Ascending aorta (tissue), 2 donors: Measurements from ENCODE around the gene NLGN1. TPM values are rescaled to one million over a fixed set of nuclear protein-coding genes. Genes with fewer than 3 reads are reported as not detected.

ENCODE experiments used
- DNase-seq, 2 donors: peaks; one replicate each; pipeline ENCODE4 v3.0.0-alpha.2; 2019; ENCODE audit warnings: low spot score in 2 of 2
- H3K27ac ChIP-seq, 2 donors: fragments of 200-600 bp; sonication (generic); one replicate each; pipeline ENCODE4 v1.5.1; 2016 to 2017; ENCODE audit warnings: mild to moderate bottlenecking in 1 of 2
- H3K27me3 ChIP-seq: fragments of 200-600 bp; sonication (generic); one replicate; pipeline ENCODE4 v1.5.1; 2017
- H3K36me3 ChIP-seq, 2 donors: fragments of 200-600 bp; sonication (generic); one replicate each; pipeline ENCODE4 v1.5.1; 2016
- H3K4me1 ChIP-seq, 2 donors: fragments of 200-600 bp; sonication (generic); one replicate each; pipeline ENCODE4 v1.5.1; 2016 to 2017; ENCODE audit warnings: mild to moderate bottlenecking in 1 of 2
- H3K4me3 ChIP-seq, 2 donors: fragments of 200-600 bp; sonication (generic); one replicate each; pipeline ENCODE4 v1.5.1; 2016 to 2017; ENCODE audit warnings: mild to moderate bottlenecking in 1 of 2
- H3K9me3 ChIP-seq, 2 donors: fragments of 200-600 bp; sonication (generic); one replicate each; pipeline ENCODE4 v1.5.1; 2016
- CTCF ChIP-seq, 3 experiments: fragments of 200-600 bp in 2 of 3; fragments of 450-650 bp in 1 of 3; sonication (generic) in 2 of 3; IDR thresholded peaks; one replicate each; pipeline ENCODE4 v1.5.1; 2016 to 2019; ENCODE audit warnings: antibody characterized with exemption in 3 of 3, mild to moderate bottlenecking in 1 of 3, moderate library complexity in 1 of 3
- intact Hi-C: fragments of 100-400 bp; cut with DNase I; formaldehyde crosslinking; loops from one replicate; pipeline ENCODE4 v1.15.1; 2023
- total RNA-seq: library from RNA; depleted of rRNA; stranded (reverse); fragments of >200 nt; gene quantifications from one replicate; pipeline ENCODE4 v1.1.0, GENCODE V29; 2016

Gene NLGN1
- total RNA-seq, 1 donor from 2014 or later = 5.2 TPM

GRCh38 chr3:173622166-173622565 lies 224.6 kb downstream of the NLGN1 start:
- Histone ChIP-seq H3K4me1 (no peaks in the 10 kb centered on the region), H3K36me3 (no peaks in the 10 kb centered on the region), H3K9me3 (no peaks in the 10 kb centered on the region), H3K4me3 (no peak overlapping the region), H3K27ac (no peak overlapping the region), H3K27me3 (no peaks in the 10 kb centered on the region)
- intact Hi-C loops = no loop called here
- no peak for TF ChIP-seq CTCF (IDR thresholded peaks at IDR 0.05)
- DNase-seq = no peak

- Histone ChIP-seq H3K9me3 (no peaks in the 10 kb centered on the region), H3K27me3 (no peaks in the 10 kb centered on the region), H3K36me3 (no peaks in the 10 kb centered on the region), H3K4me1 (no peaks in the 10 kb centered on the region), H3K27ac (no peak overlapping the region), H3K4me3 (no peak overlapping the region)
- DNase-seq = no peak
- intact Hi-C loops = no loop called here
- no peak for TF ChIP-seq CTCF (IDR thresholded peaks at IDR 0.05)
These were observed 226.5 kb downstream of the NLGN1 start for GRCh38 chr3:173624086-173624485.

- Histone ChIP-seq H3K27me3 (no peaks in the 10 kb centered on the region), H3K36me3 (no peaks in the 10 kb centered on the region), H3K9me3 (no peaks in the 10 kb centered on the region), H3K4me1 (no peaks in the 10 kb centered on the region), H3K27ac (no peak overlapping the region), H3K4me3 (no peak overlapping the region)
- DNase-seq = no peak
- no peak for TF ChIP-seq CTCF (IDR thresholded peaks at IDR 0.05)
- intact Hi-C loops = no loop called here
These were observed 233.3 kb downstream of the NLGN1 start for GRCh38 chr3:173630849-173631248.

- H3K9me3 ChIP-seq = no peaks in the 10 kb centered on the region
These were observed 235.4 kb downstream of the NLGN1 start for GRCh38 chr3:173632945-173633344.

GRCh38 chr3:173635826-173636225 lies 238.3 kb downstream of the NLGN1 start:
- Histone ChIP-seq H3K9me3 (no peaks in the 10 kb centered on the region), H3K27me3 (no peaks in the 10 kb centered on the region), H3K27ac (no peak overlapping the region), H3K4me1 (peaks cover 0 to 3% of the 10 kb centered on the region in 2 donors), H3K4me3 (no peak overlapping the region), H3K36me3 (no peaks in the 10 kb centered on the region)
- DNase-seq = no peak
- no peak for TF ChIP-seq CTCF (IDR thresholded peaks at IDR 0.05)
- intact Hi-C loops = no loop called here

More at GRCh38 chr3:173632945-173633344, 235.4 kb downstream of the NLGN1 start:
- no peak overlapping the region for H3K4me3 ChIP-seq
- TF ChIP-seq CTCF (IDR thresholded peaks at IDR 0.05) = no peak
- DNase-seq = no peak
- intact Hi-C loops = no loop called here
- no peaks in the 10 kb centered on the region for H3K36me3 ChIP-seq
- H3K4me1 ChIP-seq = peaks cover 0 to 3% of the 10 kb centered on the region in 2 donors
- H3K27ac ChIP-seq = no peak overlapping the region
- H3K27me3 ChIP-seq = no peaks in the 10 kb centered on the region

- TF ChIP-seq CTCF (IDR thresholded peaks at IDR 0.05) = no peak
- no peak overlapping the region for H3K27ac ChIP-seq
- no peaks in the 10 kb centered on the region for H3K36me3 ChIP-seq
- no peaks in the 10 kb centered on the region for H3K27me3 ChIP-seq
- intact Hi-C loops = no loop called here
- DNase-seq = no peak
- no peaks in the 10 kb centered on the region for H3K9me3 ChIP-seq
- H3K4me1 ChIP-seq = peaks cover 0 to 3% of the 10 kb centered on the region in 2 donors
- H3K4me3 ChIP-seq = no peak overlapping the region
These were observed 241.6 kb downstream of the NLGN1 start for GRCh38 chr3:173639098-173639497.
